ENCODE results near the gene SECISBP2.

Gene SECISBP2

DNA sequence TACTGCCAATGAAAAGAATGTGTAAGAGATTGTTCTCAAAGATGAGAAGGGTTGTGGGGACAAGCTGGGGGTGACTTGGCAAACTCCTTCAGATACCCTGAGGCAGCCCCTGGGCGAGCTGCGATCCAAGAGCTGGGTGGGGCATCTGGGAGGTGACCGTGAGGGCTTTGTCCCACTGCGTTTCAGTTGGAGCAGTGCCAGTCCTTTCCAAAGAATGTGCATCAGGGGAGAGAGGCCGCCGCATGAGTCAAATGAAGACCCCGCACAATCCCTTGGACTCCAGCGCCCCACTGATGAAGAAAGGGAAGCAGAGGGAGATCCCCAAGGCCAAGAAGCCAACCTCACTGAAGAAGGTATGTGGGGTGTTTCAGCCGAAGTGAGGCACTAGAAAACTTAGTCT lies 28.4 kb downstream of the SECISBP2 start:
- no peaks in the 10 kb centered on the region for H3K4me1 ChIP-seq (ENCODE audit: control insufficient read depth, insufficient read depth, low read length, unreplicated experiment)
- no peak overlapping the region for H2AFZ ChIP-seq (ENCODE audit: low read length, unreplicated experiment)
- H3K36me3 ChIP-seq (ENCODE audit: insufficient read depth, low read length), result peaks cover 40% of the 10 kb centered on the region
- H3K79me2 ChIP-seq (ENCODE audit: control insufficient read depth, insufficient read depth, low read length, unreplicated experiment), result no peaks in the 10 kb centered on the region
- H3K4me3 ChIP-seq (ENCODE audit: low read depth, low read length), result no peak overlapping the region
- no peaks in the 10 kb centered on the region for H3K27me3 ChIP-seq (ENCODE audit: insufficient read depth, low read length)
- no peak overlapping the region for H3K27ac ChIP-seq (ENCODE audit: low read depth, low read length)

DNA sequence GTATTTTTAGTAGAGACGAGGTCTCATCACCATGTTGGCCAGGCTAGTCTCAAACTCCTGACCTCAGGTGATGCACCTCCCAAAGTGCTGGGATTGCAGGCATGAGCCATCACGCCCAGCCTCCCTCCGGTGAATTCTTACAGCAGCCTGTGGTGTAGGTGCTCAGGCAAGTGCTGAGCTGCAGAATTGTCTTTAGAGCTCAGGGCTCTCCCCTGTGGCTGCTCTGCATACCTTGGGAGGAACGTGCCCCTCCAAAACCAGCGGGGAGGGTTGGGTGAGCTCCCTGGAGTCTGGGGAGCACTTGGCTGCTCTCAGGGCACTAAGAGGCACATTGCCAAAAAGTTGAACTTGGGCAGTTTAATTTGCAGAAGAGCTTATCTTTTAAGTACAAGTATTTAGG lies 29.4 kb downstream of the SECISBP2 start:
- Histone ChIP-seq H3K27ac (ENCODE audit: low read depth, low read length) (no peak overlapping the region), H2AFZ (ENCODE audit: low read length, unreplicated experiment) (no peak overlapping the region), H3K79me2 (ENCODE audit: control insufficient read depth, insufficient read depth, low read length, unreplicated experiment) (no peaks in the 10 kb centered on the region), H3K36me3 (ENCODE audit: insufficient read depth, low read length) (peaks cover 31% of the 10 kb centered on the region), H3K27me3 (ENCODE audit: insufficient read depth, low read length) (no peaks in the 10 kb centered on the region), H3K4me3 (ENCODE audit: low read depth, low read length) (no peak overlapping the region), H3K4me1 (ENCODE audit: control insufficient read depth, insufficient read depth, low read length, unreplicated experiment) (no peaks in the 10 kb centered on the region)

DNA sequence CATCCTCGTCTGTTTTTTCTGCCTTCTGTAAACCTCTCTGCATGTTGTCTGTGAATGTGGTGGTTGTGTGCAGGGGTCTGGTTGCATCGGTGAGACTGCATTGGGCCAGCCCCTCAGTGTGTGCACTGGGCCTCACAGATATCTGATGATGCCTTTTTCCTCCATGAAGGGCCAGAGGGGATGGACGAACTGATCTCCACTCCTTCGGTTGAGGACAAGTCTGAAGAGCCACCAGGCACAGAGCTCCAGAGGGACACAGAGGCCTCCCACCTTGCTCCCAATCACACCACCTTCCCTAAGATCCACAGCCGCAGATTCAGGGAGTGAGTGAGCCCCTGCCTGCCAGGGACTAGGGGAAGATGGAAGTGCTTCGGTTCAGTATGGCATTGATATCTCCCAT lies 31.3 kb downstream of the SECISBP2 start:
- no peak overlapping the region for H3K4me3 ChIP-seq (ENCODE audit: low read depth, low read length)
- H3K36me3 ChIP-seq (ENCODE audit: insufficient read depth, low read length), result peaks cover 30% of the 10 kb centered on the region; the same call in 1 of the 2 replicates
- no peak overlapping the region for H2AFZ ChIP-seq (ENCODE audit: low read length, unreplicated experiment)
- H3K4me1 ChIP-seq (ENCODE audit: control insufficient read depth, insufficient read depth, low read length, unreplicated experiment), result no peaks in the 10 kb centered on the region
- H3K27ac ChIP-seq (ENCODE audit: low read depth, low read length), result no peak overlapping the region
- H3K79me2 ChIP-seq (ENCODE audit: control insufficient read depth, insufficient read depth, low read length, unreplicated experiment), result no peaks in the 10 kb centered on the region
- no peaks in the 10 kb centered on the region for H3K27me3 ChIP-seq (ENCODE audit: insufficient read depth, low read length)

DNA sequence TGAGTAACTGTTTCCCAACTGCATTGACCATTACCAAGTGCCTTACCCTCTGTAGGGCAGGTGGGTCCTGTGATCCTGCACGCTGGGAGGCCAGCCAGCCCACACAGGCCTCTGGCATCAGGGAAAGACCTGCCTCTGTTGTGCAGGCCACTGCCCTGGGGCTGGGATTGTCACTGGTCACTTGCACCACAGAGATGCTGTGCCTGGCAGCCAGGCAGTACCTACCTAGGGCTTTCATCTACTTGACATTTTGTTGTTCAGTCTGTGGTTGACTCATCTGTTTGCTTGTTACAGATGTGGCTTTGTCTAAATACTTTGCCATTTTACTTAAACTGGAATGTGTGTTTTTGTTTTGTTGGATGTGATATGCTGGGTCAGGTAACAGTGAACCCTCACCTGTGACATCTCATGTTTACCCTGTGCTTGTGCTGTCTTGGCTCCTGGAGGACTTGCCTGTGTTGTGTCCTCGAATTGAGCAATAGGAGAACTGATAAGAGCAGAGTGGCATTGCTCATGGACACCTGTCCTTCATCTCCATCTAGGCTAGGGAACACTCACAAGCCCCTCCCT lies 32.8 kb downstream of the SECISBP2 start:
- no peaks in the 10 kb centered on the region for H3K27me3 ChIP-seq (ENCODE audit: insufficient read depth, low read length)
- no peak overlapping the region for H2AFZ ChIP-seq (ENCODE audit: low read length, unreplicated experiment)
- H3K4me1 ChIP-seq (ENCODE audit: control insufficient read depth, insufficient read depth, low read length, unreplicated experiment), result no peaks in the 10 kb centered on the region
- no peak overlapping the region for H3K4me3 ChIP-seq (ENCODE audit: low read depth, low read length)
- H3K27ac ChIP-seq (ENCODE audit: low read depth, low read length), result no peak overlapping the region
- H3K36me3 ChIP-seq (ENCODE audit: insufficient read depth, low read length), result peaks cover 36% of the 10 kb centered on the region; the same call in 1 of the 2 replicates
- H3K79me2 ChIP-seq (ENCODE audit: control insufficient read depth, insufficient read depth, low read length, unreplicated experiment), result no peaks in the 10 kb centered on the region

DNA sequence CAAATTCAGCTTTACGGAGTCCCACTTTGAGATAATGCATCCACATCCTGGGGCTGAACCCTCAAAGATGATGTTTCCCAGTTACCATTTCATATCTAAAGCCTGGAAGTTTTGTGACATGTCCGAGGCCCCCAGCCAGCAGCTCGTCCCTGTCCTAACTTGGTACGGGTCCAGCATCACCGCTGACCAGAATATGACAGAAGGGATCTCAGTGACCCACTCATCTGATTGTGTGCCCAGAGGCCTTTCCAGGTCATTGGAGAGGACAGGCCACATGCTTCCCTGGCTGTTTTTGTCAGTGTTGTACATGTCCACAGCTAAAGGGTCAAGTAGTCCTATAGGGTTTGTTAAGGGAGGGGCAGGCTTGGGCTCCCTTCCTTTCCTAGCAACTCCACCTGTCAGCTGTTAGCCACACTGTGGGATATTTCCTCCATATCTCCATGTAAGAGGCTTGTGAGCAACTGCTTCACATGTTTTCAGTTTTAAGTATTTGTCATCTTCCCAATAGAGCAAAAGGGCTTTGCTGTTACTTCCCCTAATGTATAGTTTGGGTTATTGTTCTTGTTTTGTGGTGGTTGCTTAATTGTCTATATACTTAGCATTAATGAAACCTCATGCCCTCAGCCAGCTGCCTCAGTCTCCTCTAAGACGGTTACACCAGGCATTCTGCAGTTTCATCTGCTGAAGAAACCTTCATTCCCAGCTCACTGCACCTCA lies 33.4 kb downstream of the SECISBP2 start:
- Histone ChIP-seq H2AFZ (ENCODE audit: low read length, unreplicated experiment) (no peak overlapping the region), H3K4me1 (ENCODE audit: control insufficient read depth, insufficient read depth, low read length, unreplicated experiment) (no peaks in the 10 kb centered on the region), H3K27me3 (ENCODE audit: insufficient read depth, low read length) (no peaks in the 10 kb centered on the region), H3K79me2 (ENCODE audit: control insufficient read depth, insufficient read depth, low read length, unreplicated experiment) (no peaks in the 10 kb centered on the region), H3K27ac (ENCODE audit: low read depth, low read length) (no peak overlapping the region), H3K4me3 (ENCODE audit: low read depth, low read length) (no peak overlapping the region), H3K36me3 (ENCODE audit: insufficient read depth, low read length) (peaks cover 36% of the 10 kb centered on the region; the same call in 1 of the 2 replicates)

DNA sequence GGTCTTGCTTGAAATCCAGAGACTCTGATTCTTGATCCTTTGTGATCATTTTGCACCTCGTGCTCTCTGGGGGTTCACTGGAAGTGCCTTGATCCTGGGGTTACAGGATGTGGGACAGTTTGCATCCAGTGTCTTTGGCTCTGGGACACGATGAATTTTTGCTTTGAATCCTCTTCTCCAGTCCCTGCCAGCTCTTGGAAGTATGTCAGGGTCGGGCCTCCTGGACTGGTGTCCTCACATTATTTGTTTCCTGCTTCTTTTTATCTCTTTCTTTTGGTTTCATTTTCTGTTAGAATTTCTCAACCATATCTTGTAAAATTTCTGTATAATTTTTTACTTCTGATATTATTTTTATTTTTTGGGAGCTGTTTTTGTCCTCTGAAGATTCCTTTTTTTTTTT lies 34.2 kb downstream of the SECISBP2 start:
- no peak overlapping the region for H3K27ac ChIP-seq (ENCODE audit: low read depth, low read length)
- H3K4me1 ChIP-seq (ENCODE audit: control insufficient read depth, insufficient read depth, low read length, unreplicated experiment), result no peaks in the 10 kb centered on the region
- H3K36me3 ChIP-seq (ENCODE audit: insufficient read depth, low read length), result peaks cover 38% of the 10 kb centered on the region; the same call in 1 of the 2 replicates
- no peak overlapping the region for H3K4me3 ChIP-seq (ENCODE audit: low read depth, low read length)
- H2AFZ ChIP-seq (ENCODE audit: low read length, unreplicated experiment), result no peak overlapping the region
- H3K27me3 ChIP-seq (ENCODE audit: insufficient read depth, low read length), result no peaks in the 10 kb centered on the region
- no peaks in the 10 kb centered on the region for H3K79me2 ChIP-seq (ENCODE audit: control insufficient read depth, insufficient read depth, low read length, unreplicated experiment)

DNA sequence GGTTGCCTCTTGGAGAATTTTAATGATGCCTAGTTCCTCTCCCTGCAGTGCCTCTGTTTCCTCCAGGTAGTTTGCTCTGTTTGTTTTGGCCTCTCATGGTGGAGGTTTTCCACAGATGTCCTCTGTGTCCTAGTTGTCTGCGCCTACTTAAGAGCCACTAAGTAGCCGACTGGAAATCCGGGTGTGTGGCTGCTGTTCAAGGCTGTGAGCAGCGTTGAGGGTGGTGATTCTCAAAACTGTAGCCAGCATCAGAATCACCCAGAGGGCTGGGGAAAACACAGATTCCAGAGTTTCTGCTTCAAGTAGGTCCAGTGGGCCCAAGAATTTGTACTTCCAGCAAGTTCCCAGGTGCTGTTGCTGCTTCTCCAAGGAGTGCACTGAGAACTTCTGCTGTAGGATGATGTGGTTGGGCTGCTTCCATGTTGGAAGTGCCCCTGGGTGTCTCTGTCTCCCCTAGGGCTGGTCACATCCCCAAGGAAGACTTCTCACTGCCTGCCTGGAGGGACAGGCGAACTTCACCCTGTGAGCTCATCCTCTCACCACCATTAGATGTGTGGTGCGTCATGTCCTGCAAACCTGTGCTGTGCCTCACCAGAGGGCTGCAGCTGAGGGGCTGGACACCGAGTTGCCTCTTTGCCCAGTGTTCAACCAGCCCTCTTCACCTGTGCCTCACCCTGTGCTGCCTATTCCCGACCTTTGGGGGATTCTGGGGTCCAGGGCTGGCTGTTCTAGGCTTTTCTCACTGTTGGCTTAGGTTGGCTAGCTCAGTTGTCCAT lies 34.8 kb downstream of the SECISBP2 start:
- Histone ChIP-seq H3K4me3 (ENCODE audit: low read depth, low read length) (no peak overlapping the region), H2AFZ (ENCODE audit: low read length, unreplicated experiment) (no peak overlapping the region)

DNA sequence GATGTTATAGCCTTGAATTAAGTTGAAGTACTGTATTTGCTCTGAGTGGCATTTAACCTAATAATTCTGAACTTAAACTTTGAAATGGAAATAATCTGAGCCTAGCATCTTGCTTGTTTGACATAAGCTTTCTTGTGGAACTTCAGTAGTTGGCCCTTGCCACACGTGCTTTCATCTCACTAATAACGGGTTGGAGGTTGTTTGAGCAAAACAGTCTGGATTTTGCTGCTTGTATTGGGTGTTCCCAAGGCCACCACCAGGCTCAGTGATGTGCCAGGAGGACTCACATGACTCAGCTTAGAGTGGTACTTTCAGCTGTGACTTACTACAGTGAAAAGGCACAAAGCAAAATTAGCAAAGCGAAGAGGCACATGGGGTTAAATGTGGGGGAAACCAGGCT lies 35.7 kb downstream of the SECISBP2 start:
- Histone ChIP-seq H3K4me1 (ENCODE audit: control insufficient read depth, insufficient read depth, low read length, unreplicated experiment) (no peaks in the 10 kb centered on the region), H3K36me3 (ENCODE audit: insufficient read depth, low read length) (peaks cover 35% of the 10 kb centered on the region; the same call in 1 of the 2 replicates), H2AFZ (ENCODE audit: low read length, unreplicated experiment) (no peak overlapping the region), H3K79me2 (ENCODE audit: control insufficient read depth, insufficient read depth, low read length, unreplicated experiment) (no peaks in the 10 kb centered on the region), H3K27ac (ENCODE audit: low read depth, low read length) (no peak overlapping the region), H3K27me3 (ENCODE audit: insufficient read depth, low read length) (no peaks in the 10 kb centered on the region), H3K4me3 (ENCODE audit: low read depth, low read length) (no peak overlapping the region)

More for the DNA sequence above, 34.8 kb downstream of the SECISBP2 start:
- no peaks in the 10 kb centered on the region for H3K27me3 ChIP-seq (ENCODE audit: insufficient read depth, low read length)
- peaks cover 38% of the 10 kb centered on the region; the same call in 1 of the 2 replicates for H3K36me3 ChIP-seq (ENCODE audit: insufficient read depth, low read length)
- no peak overlapping the region for H3K27ac ChIP-seq (ENCODE audit: low read depth, low read length)
- no peaks in the 10 kb centered on the region for H3K4me1 ChIP-seq (ENCODE audit: control insufficient read depth, insufficient read depth, low read length, unreplicated experiment)
- no peaks in the 10 kb centered on the region for H3K79me2 ChIP-seq (ENCODE audit: control insufficient read depth, insufficient read depth, low read length, unreplicated experiment)

DNA sequence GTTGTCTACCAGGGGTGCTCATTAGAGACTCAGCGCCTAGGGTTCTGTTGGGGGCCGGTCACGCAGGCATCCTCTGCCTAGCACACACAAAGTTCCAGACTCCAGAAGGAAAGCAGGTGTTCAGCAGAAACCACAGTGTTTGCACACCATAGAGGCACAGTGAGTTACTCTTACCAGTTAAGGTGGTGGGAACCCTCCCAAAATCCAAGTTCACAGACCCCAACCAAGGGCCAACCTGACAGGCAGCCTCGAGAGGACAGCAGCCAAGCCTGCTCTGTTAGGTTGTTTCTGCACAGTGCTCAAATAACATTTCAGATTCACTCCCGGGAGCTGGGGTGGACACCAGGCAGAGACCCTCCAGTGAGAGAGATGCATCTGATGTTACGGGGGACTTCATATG lies 36.2 kb downstream of the SECISBP2 start:
- Histone ChIP-seq H2AFZ (ENCODE audit: low read length, unreplicated experiment) (no peak overlapping the region), H3K79me2 (ENCODE audit: control insufficient read depth, insufficient read depth, low read length, unreplicated experiment) (no peaks in the 10 kb centered on the region), H3K27ac (ENCODE audit: low read depth, low read length) (no peak overlapping the region), H3K4me1 (ENCODE audit: control insufficient read depth, insufficient read depth, low read length, unreplicated experiment) (no peaks in the 10 kb centered on the region), H3K27me3 (ENCODE audit: insufficient read depth, low read length) (no peaks in the 10 kb centered on the region), H3K4me3 (ENCODE audit: low read depth, low read length) (no peak overlapping the region), H3K36me3 (ENCODE audit: insufficient read depth, low read length) (peaks cover 35% of the 10 kb centered on the region; the same call in 1 of the 2 replicates)

DNA sequence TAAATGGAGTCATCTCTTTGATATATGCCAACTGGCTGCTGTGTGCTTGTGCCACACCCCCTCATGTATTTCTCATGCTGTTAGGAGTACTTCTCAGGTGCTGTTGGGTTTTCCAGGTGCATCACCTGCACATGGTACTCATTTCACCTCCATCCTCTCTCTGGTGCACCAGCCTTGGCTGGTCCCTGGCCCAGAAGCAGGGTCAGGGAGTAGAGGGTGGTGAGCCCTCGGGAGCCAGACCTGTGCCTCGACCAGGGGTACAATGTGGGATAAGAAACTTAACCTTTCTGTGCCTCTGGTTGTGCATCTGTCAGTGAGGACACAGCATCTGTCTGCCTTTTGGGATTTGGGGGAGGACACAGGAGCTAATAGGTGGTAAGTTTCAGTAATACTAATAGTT lies 38.5 kb downstream of the SECISBP2 start:
- H3K36me3 ChIP-seq (ENCODE audit: insufficient read depth, low read length), result peaks cover 29% of the 10 kb centered on the region; the same call in 1 of the 2 replicates
- H3K4me1 ChIP-seq (ENCODE audit: control insufficient read depth, insufficient read depth, low read length, unreplicated experiment), result no peaks in the 10 kb centered on the region
- H2AFZ ChIP-seq (ENCODE audit: low read length, unreplicated experiment), result no peak overlapping the region
- no peak overlapping the region for H3K27ac ChIP-seq (ENCODE audit: low read depth, low read length)
- H3K4me3 ChIP-seq (ENCODE audit: low read depth, low read length), result no peak overlapping the region
- H3K27me3 ChIP-seq (ENCODE audit: insufficient read depth, low read length), result no peaks in the 10 kb centered on the region
- no peaks in the 10 kb centered on the region for H3K79me2 ChIP-seq (ENCODE audit: control insufficient read depth, insufficient read depth, low read length, unreplicated experiment)
